PC-9 (cell line): ENCODE data around the gene PRUNE2. TPM values are rescaled to one million over a fixed set of nuclear protein-coding genes. Genes with fewer than 3 reads are reported as not detected.

Source experiments
- BruUV-seq: library from RNA; stranded (reverse); fragments of 400-500 nt; replicated peaks from 2 replicates; lab custom pipeline; 2021; lab: Mats Ljungman, UMichigan
- CTCF ChIA-PET: fragments of 300-600 bp; sonication (Branson Sonifier 250); formaldehyde crosslinking; loops from one replicate; lab custom pipeline; 2022; ENCODE audit warnings: antibody characterized with exemption; lab: Charles Lee
- POLR2A ChIA-PET: fragments of 300-600 bp; sonication (Branson Sonifier 250); formaldehyde crosslinking; loops from one replicate; lab custom pipeline; 2022; ENCODE audit warnings: antibody characterized with exemption; ENCODE audit not compliant: unreplicated experiment; lab: Charles Lee
- DNase-seq, 2 experiments: peaks; one replicate each; pipeline versions ENCODE4 v3.0.0 to v3.0.0-alpha.2; 2015 to 2022; ENCODE audit warnings: mixed read lengths in 1 of 2
- H2AFZ ChIP-seq: fragments of 200-600 bp; sonication (generic); 2 replicates; pipeline ENCODE4 v1.8.1; 2017; ENCODE audit warnings: antibody characterized with exemption
- H3F3A ChIP-seq: fragments of 200-600 bp; sonication (generic); 2 replicates; pipeline ENCODE4 v1.8.1; 2017; ENCODE audit warnings: antibody characterized with exemption, mild to moderate bottlenecking, low read depth; ENCODE audit not compliant: insufficient read depth
- H3K27ac ChIP-seq: fragments of 200-600 bp; sonication (generic); 2 replicates; pipeline ENCODE4 v1.6.1; 2016; ENCODE audit warnings: mixed run types
- H3K27me3 ChIP-seq: fragments of 200-600 bp; sonication (generic); 2 replicates; pipeline ENCODE4 v1.6.1; 2016; ENCODE audit warnings: low read depth, mixed run types; ENCODE audit not compliant: insufficient read depth
- H3K36me3 ChIP-seq: fragments of 200-600 bp; sonication (generic); 2 replicates; pipeline ENCODE4 v1.6.1; 2016; ENCODE audit warnings: low read depth, mixed run types
- H3K4me1 ChIP-seq: fragments of 200-600 bp; sonication (generic); replicated peaks from 2 replicates; pipeline ENCODE4 v1.6.1; 2016; ENCODE audit warnings: mixed run types; ENCODE audit not compliant: insufficient read depth
- H3K4me2 ChIP-seq: fragments of 200-600 bp; sonication (generic); 2 replicates; pipeline ENCODE4 v1.6.1; 2017; ENCODE audit warnings: mixed run types
- H3K4me3 ChIP-seq: fragments of 200-600 bp; sonication (generic); 2 replicates; pipeline ENCODE4 v1.6.1; 2016; ENCODE audit warnings: mixed run types
- H3K79me2 ChIP-seq: fragments of 200-600 bp; sonication (generic); 2 replicates; pipeline ENCODE4 v1.6.1; 2017; ENCODE audit warnings: low read depth, mixed run types
- H3K9me2 ChIP-seq: fragments of 200-600 bp; sonication (generic); 2 replicates; pipeline ENCODE4 v1.8.1; 2017; ENCODE audit warnings: mild to moderate bottlenecking; ENCODE audit not compliant: insufficient read depth
- H3K9me3 ChIP-seq: fragments of 200-600 bp; sonication (generic); 2 replicates; pipeline ENCODE4 v1.8.1; 2016; ENCODE audit warnings: low read depth; ENCODE audit not compliant: insufficient read depth
- H4K20me1 ChIP-seq: fragments of 200-600 bp; sonication (generic); 2 replicates; pipeline ENCODE4 v1.8.1; 2017; ENCODE audit not compliant: insufficient read depth
- CTCF ChIP-seq: fragments of 200-600 bp; sonication (generic); conservative IDR thresholded peaks from 2 replicates; pipeline ENCODE4 v1.6.1; 2017; ENCODE audit warnings: mixed run types, antibody characterized with exemption, mild to moderate bottlenecking, moderate library complexity
- EZH2 ChIP-seq: fragments of 200-600 bp; sonication (generic); IDR thresholded peaks from 2 replicates; pipeline ENCODE4 v1.8.0; 2017; ENCODE audit warnings: antibody characterized with exemption, low read depth
- intact Hi-C: fragments of 100-400 bp; cut with micrococcal nuclease; formaldehyde crosslinking; loops from one replicate; pipeline ENCODE4 v1.10.0; 2022; ENCODE audit not compliant: unreplicated experiment
- total RNA-seq: library from RNA; stranded (reverse); gene quantifications from 2 replicates; pipeline ENCODE4 v1.2.3, GENCODE V29; 2021

PRUNE2 gene
- total RNA-seq, 1 experiment from 2014 or later = 0.20 TPM

- no TSS peak for BruUV-seq
- TF ChIP-seq EZH2 (no peak), CTCF (no peak)
- Histone ChIP-seq H3K9me2 (no peaks in the 10 kb centered on the region), H3F3A (no peaks in the 10 kb centered on the region), H3K27me3 (peaks cover 50% of the 10 kb centered on the region), H3K4me3 (no peak overlapping the region), H3K4me2 (no peak overlapping the region), H3K9me3 (peaks cover 3% of the 10 kb centered on the region; the same call in 1 of the 2 replicates), H3K36me3 (no peaks in the 10 kb centered on the region), H3K79me2 (no peaks in the 10 kb centered on the region), H4K20me1 (no peaks in the 10 kb centered on the region), H2AFZ (no peak overlapping the region), H3K27ac (no peak overlapping the region), H3K4me1 (no peaks in the 10 kb centered on the region)
- intact Hi-C loops = no loop called here
- CTCF ChIA-PET = no interaction called here
- POLR2A ChIA-PET = no interaction called here
- DNase-seq = no peak
These were observed 172.8 kb downstream of the PRUNE2 start for GRCh38 chr9:76733096-76733495.

- H3K4me3 ChIP-seq = no peak overlapping the region
- no peaks in the 10 kb centered on the region for H3K9me2 ChIP-seq
- POLR2A ChIA-PET = no interaction called here
- BruUV-seq = no TSS peak
- no peaks in the 10 kb centered on the region for H3K4me1 ChIP-seq
- intact Hi-C loops = no loop called here
- H3F3A ChIP-seq = no peaks in the 10 kb centered on the region
- DNase-seq = no peak
- H3K27ac ChIP-seq = no peak overlapping the region
- no peaks in the 10 kb centered on the region for H4K20me1 ChIP-seq
- H3K79me2 ChIP-seq = no peaks in the 10 kb centered on the region
- no peaks in the 10 kb centered on the region for H3K36me3 ChIP-seq
- peaks cover 48% of the 10 kb centered on the region for H3K27me3 ChIP-seq
- no peak for TF ChIP-seq EZH2
- no peak for TF ChIP-seq CTCF
- H2AFZ ChIP-seq = no peak overlapping the region
- peaks cover 1% of the 10 kb centered on the region; the same call in 1 of the 2 replicates for H3K9me3 ChIP-seq
- H3K4me2 ChIP-seq = no peak overlapping the region
- CTCF ChIA-PET = no interaction called here
These were observed 173.5 kb downstream of the PRUNE2 start for GRCh38 chr9:76732341-76732958.

GRCh38 chr9:76730801-76731200 lies 175.1 kb downstream of the PRUNE2 start:
- H4K20me1 ChIP-seq = no peaks in the 10 kb centered on the region
- no peak for DNase-seq
- H3K9me3 ChIP-seq = no peaks in the 10 kb centered on the region
- ChIA-PET POLR2A (no interaction called here), CTCF (no interaction called here)
- no peak overlapping the region for H3K4me2 ChIP-seq
- no peak overlapping the region for H2AFZ ChIP-seq
- no peaks in the 10 kb centered on the region for H3K36me3 ChIP-seq
- intact Hi-C loops = no loop called here
- TF ChIP-seq CTCF = no peak
- no peak for TF ChIP-seq EZH2
- H3K4me1 ChIP-seq = no peaks in the 10 kb centered on the region
- no peaks in the 10 kb centered on the region for H3F3A ChIP-seq
- no peak overlapping the region for H3K4me3 ChIP-seq
- BruUV-seq = no TSS peak
- H3K27me3 ChIP-seq = peaks cover 48% of the 10 kb centered on the region
- no peak overlapping the region for H3K27ac ChIP-seq
- no peaks in the 10 kb centered on the region for H3K79me2 ChIP-seq
- H3K9me2 ChIP-seq = no peaks in the 10 kb centered on the region
